Measurements from ENCODE around the gene MLLT11. TPM values are rescaled to one million over a fixed set of nuclear protein-coding genes. Genes with fewer than 3 reads are reported as not detected.

Gene MLLT11
- total RNA-seq, 1 experiment from 2014 or later: 8.3 TPM

DNA sequence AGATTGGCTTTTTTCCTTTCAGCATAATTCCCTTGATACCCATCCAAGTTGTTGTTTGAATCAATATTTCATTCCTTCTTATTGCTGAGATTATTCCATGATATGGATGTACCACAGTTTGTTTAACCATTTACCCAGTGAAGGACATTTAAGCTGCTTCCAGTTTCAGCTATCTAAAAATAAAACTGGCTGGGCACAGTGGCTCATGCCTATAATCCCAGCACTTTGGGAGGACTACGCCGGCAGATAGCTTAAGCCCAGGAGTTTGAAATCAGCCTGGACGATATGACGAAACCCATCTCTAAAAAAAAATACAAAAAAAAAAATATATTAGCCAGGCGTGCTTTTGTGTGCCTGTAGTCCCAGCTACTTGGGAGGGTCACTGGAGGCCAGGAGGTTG lies 53.7 kb downstream of the MLLT11 start:
- Histone ChIP-seq H3K36me3 (ENCODE audit: insufficient read depth, low read length) (no peaks in the 10 kb centered on the region), H2AFZ (ENCODE audit: low read length) (no peak overlapping the region), H4K20me1 (ENCODE audit: insufficient read depth, low read depth, low read length) (no peaks in the 10 kb centered on the region), H3K4me2 (ENCODE audit: low read depth, low read length, poor library complexity, severe bottlenecking) (no peak overlapping the region), H3K27ac (ENCODE audit: low read length) (no peak overlapping the region), H3K27me3 (ENCODE audit: low read length) (no peaks in the 10 kb centered on the region), H3K4me3 (ENCODE audit: low read length) (no peak overlapping the region), H3K79me2 (ENCODE audit: low read length) (no peaks in the 10 kb centered on the region), H3K9me2 (replicated peaks; ENCODE audit: insufficient read depth, low read length) (no peaks in the 10 kb centered on the region), H3K4me1 (ENCODE audit: low read length) (no peaks in the 10 kb centered on the region), H3K9me3 (ENCODE audit: low read length) (no peaks in the 10 kb centered on the region), H3K9ac (ENCODE audit: low read length) (no peak overlapping the region)
- DNase-seq: no peak

Small RNA genes within 50 kb of the gene (small RNA-seq; reads per million reads assigned to genes)
- not detected for gene RNU6-884P

Other genes with a start within 250 kb of the MLLT11 start
- gene ARNT, start 183.8 kb upstream of the MLLT11 start, total RNA-seq (2014; rRNA removed; shearing (Covaris generic); ENCODE audit: low replicate concordance): 26.7 and 32.0 TPM in 2 replicates
- not detected in 2 replicates for gene CTXND2, start 173.3 kb upstream of the MLLT11 start, total RNA-seq (2014; rRNA removed; shearing (Covaris generic); ENCODE audit: low replicate concordance)
- 47.0 and 60.1 TPM in 2 replicates for gene SETDB1, start 134.0 kb upstream of the MLLT11 start, total RNA-seq (2014; rRNA removed; shearing (Covaris generic); ENCODE audit: low replicate concordance)
- 91.6 and 140 TPM in 2 replicates for gene CERS2, start 85.6 kb upstream of the MLLT11 start, total RNA-seq (2014; rRNA removed; shearing (Covaris generic); ENCODE audit: low replicate concordance)
- 0.19 and 0.47 TPM in 2 replicates for gene ANXA9, start 78.1 kb upstream of the MLLT11 start, total RNA-seq (2014; rRNA removed; shearing (Covaris generic); ENCODE audit: low replicate concordance)
- 9.9 and 13.0 TPM in 2 replicates for gene MINDY1, start 53.5 kb upstream of the MLLT11 start, total RNA-seq (2014; rRNA removed; shearing (Covaris generic); ENCODE audit: low replicate concordance)
- gene PRUNE1, start 51.9 kb upstream of the MLLT11 start, total RNA-seq (2014; rRNA removed; shearing (Covaris generic); ENCODE audit: low replicate concordance): 28.8 and 35.0 TPM in 2 replicates
- gene BNIPL, start 23.8 kb upstream of the MLLT11 start, total RNA-seq (2014; rRNA removed; shearing (Covaris generic); ENCODE audit: low replicate concordance): 0.63 and 1.4 TPM in 2 replicates
- 2.5 and 4.6 TPM in 2 replicates for gene C1orf56, start 12.6 kb upstream of the MLLT11 start, total RNA-seq (2014; rRNA removed; shearing (Covaris generic); ENCODE audit: low replicate concordance)
- gene CDC42SE1, start 775 bp upstream of the MLLT11 start, total RNA-seq (2014; rRNA removed; shearing (Covaris generic); ENCODE audit: low replicate concordance): 90.8 and 100 TPM in 2 replicates
- gene GABPB2, start 10.4 kb downstream of the MLLT11 start, total RNA-seq (2014; rRNA removed; shearing (Covaris generic); ENCODE audit: low replicate concordance): 6.7 and 6.9 TPM in 2 replicates
- 1.4 and 1.6 TPM in 2 replicates for gene SEMA6C, start 86.2 kb downstream of the MLLT11 start, total RNA-seq (2014; rRNA removed; shearing (Covaris generic); ENCODE audit: low replicate concordance)
- 29.3 and 30.7 TPM in 2 replicates for gene TNFAIP8L2, start 96.3 kb downstream of the MLLT11 start, total RNA-seq (2014; rRNA removed; shearing (Covaris generic); ENCODE audit: low replicate concordance)
- 2.1 and 6.6 TPM in 2 replicates for gene LYSMD1, start 105.5 kb downstream of the MLLT11 start, total RNA-seq (2014; rRNA removed; shearing (Covaris generic); ENCODE audit: low replicate concordance)
- gene SCNM1, start 105.7 kb downstream of the MLLT11 start, total RNA-seq (2014; rRNA removed; shearing (Covaris generic); ENCODE audit: low replicate concordance): 78.9 and 84.1 TPM in 2 replicates
- 0.52 TPM in 1 of 2 replicates, not detected in the other for gene TMOD4, start 115.6 kb downstream of the MLLT11 start, total RNA-seq (2014; rRNA removed; shearing (Covaris generic); ENCODE audit: low replicate concordance)
- 54.4 and 59.8 TPM in 2 replicates for gene VPS72, start 129.8 kb downstream of the MLLT11 start, total RNA-seq (2014; rRNA removed; shearing (Covaris generic); ENCODE audit: low replicate concordance)
- 72.8 and 75.9 TPM in 2 replicates for gene PIP5K1A, start 138.2 kb downstream of the MLLT11 start, total RNA-seq (2014; rRNA removed; shearing (Covaris generic); ENCODE audit: low replicate concordance)
- 99.7 and 167 TPM in 2 replicates for gene PSMD4, start 194.3 kb downstream of the MLLT11 start, total RNA-seq (2014; rRNA removed; shearing (Covaris generic); ENCODE audit: low replicate concordance)
- 21.3 and 33.5 TPM in 2 replicates for gene ZNF687, start 221.9 kb downstream of the MLLT11 start, total RNA-seq (2014; rRNA removed; shearing (Covaris generic); ENCODE audit: low replicate concordance)